ENCODE results near the gene SLC9B2.

SLC9B2 gene

GRCh38 chr4:103076747-103077347, at the start of gene SLC9B2:
Gene SLC9B2, minus strand, starts transcription at chr4:103076761. Its CDS starts 9,211 bp downstream, at chr4:103067550.
- DNase-seq: no peak

DNA sequence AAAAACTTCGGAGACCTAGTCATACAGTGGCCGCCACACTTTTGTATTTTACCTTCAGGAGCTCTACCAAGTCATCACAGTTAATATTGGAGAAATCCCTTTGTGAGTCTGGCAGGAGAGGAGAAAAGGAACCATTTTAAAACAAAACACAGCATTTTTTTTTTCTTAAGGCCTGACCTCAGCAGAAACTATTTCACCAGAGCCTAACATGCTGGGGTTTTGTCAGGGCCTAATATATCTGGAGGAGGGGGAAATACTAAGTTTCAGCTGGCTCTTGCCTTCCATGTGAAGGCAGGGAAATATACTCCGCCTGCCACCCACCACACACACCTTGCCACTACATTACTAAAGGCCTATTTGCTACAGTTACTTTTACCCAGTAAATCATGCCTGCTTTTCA, 49.6 kb upstream of the SLC9B2 start:
- no peak for DNase-seq

- no peak for DNase-seq
Measured at GRCh38 chr4:103123114-103123513, 46.6 kb upstream of the SLC9B2 start.

- no peak for DNase-seq
Measured at GRCh38 chr4:103118166-103118565, 41.6 kb upstream of the SLC9B2 start.

DNA sequence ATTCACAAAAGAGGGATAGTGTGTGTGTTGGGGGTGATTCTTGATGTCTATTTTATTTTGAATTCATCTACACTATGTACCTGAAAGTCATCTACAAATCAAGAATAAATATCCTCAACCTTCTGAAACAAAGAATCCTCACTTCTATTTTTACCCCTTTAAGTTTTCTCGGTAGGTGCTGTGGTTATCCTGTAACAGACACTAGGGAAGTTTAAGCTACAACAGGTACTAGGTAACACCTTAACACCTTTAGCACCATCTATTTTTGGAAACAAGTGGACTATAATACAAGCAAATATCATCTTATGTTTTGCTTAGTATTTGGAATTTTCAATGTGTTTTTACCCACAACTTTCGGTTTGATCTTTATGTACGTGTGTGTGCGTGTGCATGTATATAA, 35.0 kb upstream of the SLC9B2 start:
- DNase-seq: no peak

- no peak for DNase-seq
Measured at GRCh38 chr4:103108542-103108941, 32.0 kb upstream of the SLC9B2 start.

DNA sequence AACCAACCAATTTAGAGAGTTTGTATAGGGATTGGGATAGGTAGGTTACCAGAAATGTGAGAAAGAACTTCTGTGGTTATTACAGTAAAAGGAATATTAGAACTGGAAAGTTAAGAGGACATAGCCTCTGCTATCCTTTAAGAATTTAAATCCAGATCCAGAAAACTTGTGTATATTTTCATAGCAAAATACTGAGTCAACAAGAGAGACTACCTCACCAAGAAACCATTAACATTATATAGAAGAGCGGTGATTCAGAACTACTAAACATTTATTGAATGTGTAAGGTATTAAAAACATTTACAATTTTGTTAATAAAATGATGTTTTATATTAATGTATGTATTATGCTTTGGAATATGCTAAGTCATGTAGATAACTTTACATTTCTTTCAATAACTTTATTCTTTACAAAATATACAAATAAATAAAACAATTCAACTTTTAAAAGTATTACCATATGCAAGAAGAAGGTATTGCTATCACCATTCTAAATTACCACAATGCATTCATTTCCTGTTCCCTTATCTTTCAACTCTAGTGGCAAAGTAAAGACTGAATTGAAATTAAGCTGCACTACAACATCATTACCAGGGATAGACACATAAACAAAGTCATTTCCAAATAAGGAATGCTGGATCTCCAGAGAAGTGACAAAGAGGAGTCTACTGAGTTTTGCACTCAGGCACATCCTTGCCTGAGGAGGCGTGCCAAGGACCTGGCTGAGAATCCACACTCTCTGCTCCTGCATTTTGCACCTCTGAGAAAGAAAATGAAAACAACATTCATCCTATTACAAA, 29.2 kb upstream of the SLC9B2 start:
- DNase-seq: no peak

- no peak for DNase-seq
Measured at GRCh38 chr4:103104886-103105285, 28.3 kb upstream of the SLC9B2 start.

GRCh38 chr4:103100691-103101090, 24.1 kb upstream of the SLC9B2 start:
- no peak for DNase-seq

- peak; percentile 84 for DNase-seq
Measured at GRCh38 chr4:103099691-103100392, 23.3 kb upstream of the SLC9B2 start, which contains the start of gene BDH2. Gene BDH2, minus strand, starts transcription at chr4:103099834. Its CDS starts 3,580 bp downstream, at chr4:103096254.

GRCh38 chr4:103098756-103099440, 22.3 kb upstream of the SLC9B2 start:
- no peak for DNase-seq

DNA sequence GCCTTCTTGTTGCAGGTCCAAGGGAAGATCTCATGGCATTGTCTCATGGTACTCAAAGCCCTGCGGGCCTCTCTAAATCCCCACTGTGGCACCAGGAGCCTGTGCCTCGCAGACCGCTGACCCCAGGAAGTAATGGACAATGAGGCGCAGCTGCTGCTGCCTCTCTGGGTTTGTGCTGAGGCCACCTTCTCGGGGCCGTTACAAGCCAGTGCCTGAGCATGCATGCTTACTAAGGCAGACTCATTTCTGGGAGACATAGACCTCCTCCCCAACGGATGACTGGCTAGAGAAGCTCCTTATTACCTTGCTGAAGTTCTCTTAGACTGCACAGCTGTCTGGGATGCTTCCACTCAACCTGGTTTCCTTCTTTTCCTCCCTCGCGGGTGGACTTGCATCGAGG, 21.8 kb upstream of the SLC9B2 start:
- DNase-seq: no peak

DNA sequence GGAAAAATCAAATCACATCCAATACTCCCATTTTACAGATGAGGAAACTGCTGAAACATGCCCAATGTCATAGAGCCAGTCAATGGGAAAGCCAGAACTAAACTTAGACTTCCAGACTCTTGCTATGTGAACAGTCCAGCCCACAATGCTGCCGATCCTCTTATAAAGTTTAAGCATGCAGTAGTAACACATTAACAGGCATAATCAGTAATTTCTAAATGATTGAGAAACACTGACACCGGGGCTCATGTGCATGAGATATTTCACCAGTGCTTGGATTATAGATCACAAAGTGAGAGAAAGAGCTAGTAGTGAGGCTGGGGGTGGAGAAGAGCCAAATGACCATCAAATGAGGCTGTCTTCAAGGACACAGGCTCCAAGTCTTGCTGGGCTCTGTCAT, 20.6 kb upstream of the SLC9B2 start:
- no peak for DNase-seq

GRCh38 chr4:103095080-103095479, 18.5 kb upstream of the SLC9B2 start:
- DNase-seq: no peak

- no peak for DNase-seq
Measured at GRCh38 chr4:103092245-103092644, 15.7 kb upstream of the SLC9B2 start.

DNA sequence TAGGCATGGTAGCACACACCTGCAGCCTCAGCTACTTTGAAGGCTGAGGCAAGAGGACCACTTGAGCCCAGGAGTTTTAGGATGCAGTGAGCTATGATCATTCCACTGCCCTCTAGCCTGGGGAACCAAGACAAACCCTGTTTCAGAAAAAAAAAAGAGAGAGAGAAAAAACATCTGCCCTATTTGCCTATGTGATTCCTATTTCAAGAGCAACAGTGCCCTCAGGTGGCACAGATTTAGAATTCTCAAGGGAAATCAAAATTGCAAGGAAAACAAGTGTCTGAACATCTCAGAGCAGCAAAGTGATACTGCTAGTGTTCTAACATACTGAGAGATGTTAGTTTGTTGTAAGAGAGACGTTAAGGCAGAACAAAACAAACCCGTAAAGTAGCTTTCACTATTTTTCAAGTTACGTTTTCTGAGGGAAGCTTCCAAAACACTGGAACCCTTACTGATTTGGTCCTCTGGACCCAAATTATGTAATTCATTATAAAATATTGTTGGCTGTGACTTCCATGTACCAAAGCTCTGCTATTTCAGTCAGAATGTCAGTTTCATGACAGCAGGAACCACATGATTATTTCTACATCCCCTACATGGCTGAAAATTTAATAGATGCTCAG, 15.2 kb upstream of the SLC9B2 start:
- DNase-seq: peak; percentile 15

GRCh38 chr4:103089481-103089880, 12.9 kb upstream of the SLC9B2 start:
- DNase-seq: no peak

GRCh38 chr4:103086551-103086950, 10.0 kb upstream of the SLC9B2 start:
- DNase-seq: no peak

GRCh38 chr4:103085555-103086196, 9.1 kb upstream of the SLC9B2 start:
- no peak for DNase-seq

DNA sequence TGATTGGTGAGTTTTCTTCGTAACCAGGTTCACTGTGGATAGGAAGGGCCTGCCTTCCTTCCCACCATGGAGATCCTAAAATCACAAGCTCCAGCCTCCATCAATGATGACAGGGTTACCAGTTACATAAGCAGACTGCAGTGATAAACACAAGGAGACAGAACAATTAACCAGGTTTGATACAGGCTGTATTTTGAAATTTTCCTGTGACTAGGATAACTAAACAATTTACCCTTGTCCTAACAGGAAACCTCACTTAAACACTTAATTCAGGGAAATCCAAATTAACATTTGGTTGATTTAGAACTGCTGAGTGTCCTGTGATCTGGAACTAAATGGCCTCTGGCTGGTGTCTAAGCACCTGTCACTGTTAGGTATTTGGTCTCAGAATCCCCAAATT, 3.1 kb upstream of the SLC9B2 start:
- DNase-seq: no peak

- no peak for DNase-seq
Measured at GRCh38 chr4:103075894-103076746, 441 bp downstream of the SLC9B2 start.

Data from NCI-H2029 treated with DMSO at 0.1 percent for 48 hours (cell line).